ENCODE measurements around the gene MORN3. TPM values are rescaled to one million over a fixed set of nuclear protein-coding genes. Genes with fewer than 3 reads are reported as not detected.
A peak's percentile ranks its signal among the peaks of the same experiment; 100 is the strongest.
"Not testable (repeated sequence)": the region's sequence is repeated elsewhere in the genome, so short reads cannot be mapped to it uniquely, and the experiment has no call there.

The MORN3 gene
- polyA plus RNA-seq, 2 of the 4 experiments (the other 2 are of a cell fraction): 0.17 to 0.47 TPM

GRCh38 chr12:121709478-121709961 is 40.1 kb upstream of the MORN3 start:
- Histone ChIP-seq H3K4me3 (no peak overlapping the region), H3K9me3 (no peaks in the 10 kb centered on the region; the same call in 2 of the 3 replicates), H3K4me2 (peak overlapping the region; percentile 16; the same call in 1 of the 3 replicates), H3K27ac (peak overlapping the region; percentile 15 to 44; a peak in 4 of 6 replicates), H3K4me1 (peaks cover 26% of the 10 kb centered on the region)
- WGBS (ENCODE audit: missing lambda C conversion rate): 46% methylated on average over 5 of the region's 5 CpGs
- ChIA-PET POLR2A (no interaction called here), CTCF (interaction anchor here (1.0 to 5.0 kb wide), 2 partner anchors 65 to 85 kb away, joined by 3 to 50 read pairs; partner anchors contain the start of gene RHOF)
- TF ChIP-seq JUN (IDR thresholded peaks at IDR 0.05) (no peak), FOSL2 (IDR thresholded peaks at IDR 0.05) (no peak), FOSL2 (CRISPR knock-in tag; IDR thresholded peaks at IDR 0.05) (peak; percentile 70), MAZ (IDR thresholded peaks at IDR 0.05; ENCODE audit: borderline replicate concordance, low read depth, low read length) (no peak), POLR2A (IDR thresholded peaks at IDR 0.05; ENCODE audit: low read length) (no peak), ZSCAN20 (CRISPR knock-in tag; IDR thresholded peaks at IDR 0.05) (no peak), HMGXB4 (CRISPR knock-in tag; IDR thresholded peaks at IDR 0.05; ENCODE audit: borderline replicate concordance) (no peak), CEBPB (IDR thresholded peaks at IDR 0.05) (no peak)
- no peak for FAIRE-seq
- peak in 1 of 2 experiments; percentile 79 for DNase-seq (ENCODE audit: low read depth in 1 of 2, low spot score in 1 of 2)
- peak; percentile 35 to 42; a peak in 5 of 6 replicates for ATAC-seq

- ATAC-seq; FAIRE-seq; H3K4me3 ChIP-seq; POLR2A ChIA-PET; DNase-seq (ENCODE audit: low read depth in 1 of 2, low spot score in 1 of 2); H3K4me2 ChIP-seq; H3K9me3 ChIP-seq: not testable (repeated sequence)
- H3K4me1 ChIP-seq: peaks cover 21% of the 10 kb centered on the region
- H3K27ac ChIP-seq: peak overlapping the region; percentile 6 to 24; a peak in 2 of 6 replicates
- CTCF ChIA-PET: interaction anchor here (1.0 to 2.4 kb wide), 5 partner anchors 64 to 103 kb away, joined by 3 to 8 read pairs (median 6); no protein-coding TSS in a partner anchor
- 91% methylated on average over 8 of the region's 8 CpGs for WGBS (ENCODE audit: missing lambda C conversion rate)
Measured at GRCh38 chr12:121709064-121709424, 39.6 kb upstream of the MORN3 start.

- Histone ChIP-seq H3K27ac (no peak overlapping the region), H3K4me2 (no peak overlapping the region), H3K4me3 (no peak overlapping the region), H3K9me3 (no peaks in the 10 kb centered on the region; the same call in 2 of the 3 replicates), H3K4me1 (peaks cover 15% of the 10 kb centered on the region)
- POLR2A ChIA-PET: no interaction called here
- CTCF ChIA-PET: interaction anchor here (1.0 to 2.4 kb wide), 6 partner anchors 10 to 103 kb away, joined by 3 to 8 read pairs (median 6); no protein-coding TSS in a partner anchor
- DNase-seq (ENCODE audit: low read depth in 1 of 2, low spot score in 1 of 2): no peak
- TF ChIP-seq REST (IDR thresholded peaks at IDR 0.05) (no peak), ZSCAN20 (CRISPR knock-in tag; IDR thresholded peaks at IDR 0.05) (no peak), NPAS2 (CRISPR knock-in tag; IDR thresholded peaks at IDR 0.05; ENCODE audit: borderline replicate concordance) (no peak)
- ATAC-seq: no peak
- FAIRE-seq: no peak
- WGBS (ENCODE audit: missing lambda C conversion rate): 72% methylated on average over 7 of the region's 7 CpGs
Measured at GRCh38 chr12:121708313-121709063, 39.0 kb upstream of the MORN3 start.

GRCh38 chr12:121705514-121705913 is 36.1 kb upstream of the MORN3 start:
- POLR2A ChIA-PET: no interaction called here
- Histone ChIP-seq H3K27ac (no peak overlapping the region), H3K4me3 (no peak overlapping the region), H3K4me2 (no peak overlapping the region), H3K9me3 (no peaks in the 10 kb centered on the region; the same call in 2 of the 3 replicates), H3K4me1 (peaks cover 18% of the 10 kb centered on the region)
- CTCF ChIA-PET: interaction anchor here (21.7 to 26.7 kb wide), 2 partner anchors 70 to 89 kb away, joined by 322 to 509 read pairs; partner anchors contain the start of gene RHOF
- no peak for DNase-seq (ENCODE audit: low read depth in 1 of 2, low spot score in 1 of 2)
- ATAC-seq: no peak
- FAIRE-seq: no peak
- TF ChIP-seq ZSCAN20 (CRISPR knock-in tag; IDR thresholded peaks at IDR 0.05) (no peak), MYC (IDR thresholded peaks at IDR 0.05; ENCODE audit: borderline replicate concordance, low read length) (no peak), RCOR1 (IDR thresholded peaks at IDR 0.05; ENCODE audit: low read depth, low read length) (no peak), ATOH8 (CRISPR knock-in tag; IDR thresholded peaks at IDR 0.05; ENCODE audit: low read depth) (no peak), JUN (IDR thresholded peaks at IDR 0.05) (no peak), POLR2A (IDR thresholded peaks at IDR 0.05; ENCODE audit: low read length) (no peak), MAFK (IDR thresholded peaks at IDR 0.05; ENCODE audit: partially characterized antibody) (no peak), FOSB (CRISPR knock-in tag; IDR thresholded peaks at IDR 0.05) (no peak), MAZ (IDR thresholded peaks at IDR 0.05; ENCODE audit: borderline replicate concordance, low read depth, low read length) (no peak), CEBPB (IDR thresholded peaks at IDR 0.05) (no peak), CTCF (IDR thresholded peaks at IDR 0.05) (no peak), ZC3H11A (IDR thresholded peaks at IDR 0.05) (no peak), RFX5 (IDR thresholded peaks at IDR 0.05) (no peak), CBX2 (IDR thresholded peaks at IDR 0.05; ENCODE audit: borderline replicate concordance, low read depth) (no peak), EP300 (IDR thresholded peaks at IDR 0.05) (no peak)
